GM21390 (cell line): ENCODE data around the gene FRMD3.
A peak's percentile ranks its signal among the peaks of the same experiment; 100 is the strongest.

Experiments used
- ATAC-seq: cut with Tn5 transposase; IDR thresholded peaks from one replicate; pipeline ENCODE4 v1.9.1; 2021; ENCODE audit not compliant: unreplicated experiment

FRMD3 gene

DNA sequence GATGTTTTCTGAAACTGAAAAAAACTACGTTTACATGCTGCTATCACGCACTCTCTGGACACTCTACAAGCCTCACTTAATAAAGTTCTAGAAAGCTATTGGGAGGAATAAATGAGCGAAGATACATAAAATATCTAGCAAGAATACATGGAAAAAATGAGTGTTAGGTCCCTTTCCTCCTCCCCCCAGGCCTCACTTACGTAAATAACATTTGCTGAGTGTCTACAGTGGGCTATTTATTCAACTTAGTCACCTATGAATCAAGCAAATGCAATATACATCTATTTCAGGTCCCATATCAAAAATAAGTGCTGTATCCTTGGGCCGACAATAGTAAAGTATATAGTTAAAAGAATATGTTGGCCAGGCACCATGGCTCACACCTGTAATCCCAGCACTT is 62.5 kb downstream of the FRMD3 start:
- no peak for ATAC-seq

DNA sequence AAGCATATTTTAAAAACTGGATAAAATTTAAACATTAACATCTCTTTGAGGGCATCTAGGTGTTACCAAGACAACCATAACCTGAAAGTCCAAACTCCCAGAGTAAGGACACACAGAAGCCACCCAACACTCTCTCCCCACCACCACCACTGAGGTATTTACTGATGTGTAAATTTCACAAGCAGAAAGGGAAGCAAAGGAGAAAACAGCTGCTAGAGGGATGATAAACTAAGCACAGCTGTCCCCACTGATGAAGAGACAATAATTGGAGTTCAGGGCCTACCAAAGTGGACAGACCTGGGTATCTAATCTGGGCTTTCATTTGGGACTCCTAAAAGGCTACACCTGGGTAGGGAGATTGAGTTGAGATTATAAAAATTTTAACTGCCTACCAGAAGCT is 63.6 kb downstream of the FRMD3 start:
- ATAC-seq: no peak

DNA sequence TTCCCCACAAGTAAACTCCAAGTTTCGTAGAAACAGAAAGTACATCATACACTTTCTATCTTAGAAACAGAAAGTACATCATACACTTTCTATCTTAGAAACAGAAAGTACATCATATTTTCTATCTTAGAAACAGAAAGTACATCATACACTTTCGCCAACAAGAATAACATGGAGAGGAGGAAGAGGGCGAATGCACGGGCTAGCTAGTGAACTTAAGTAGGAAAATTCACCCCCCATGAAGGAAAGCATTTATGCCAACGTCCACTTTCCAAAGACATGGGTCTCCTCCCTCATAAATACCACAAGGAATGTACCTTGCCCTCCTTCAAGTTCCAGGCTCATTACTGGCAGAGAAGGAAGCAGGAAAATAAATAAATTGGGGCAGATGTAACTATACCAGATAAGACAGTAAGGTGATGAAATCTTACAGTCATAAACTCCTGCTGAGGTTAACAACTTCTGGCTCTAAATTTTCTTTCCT is 64.7 kb downstream of the FRMD3 start:
- peak; percentile 95 for ATAC-seq

DNA sequence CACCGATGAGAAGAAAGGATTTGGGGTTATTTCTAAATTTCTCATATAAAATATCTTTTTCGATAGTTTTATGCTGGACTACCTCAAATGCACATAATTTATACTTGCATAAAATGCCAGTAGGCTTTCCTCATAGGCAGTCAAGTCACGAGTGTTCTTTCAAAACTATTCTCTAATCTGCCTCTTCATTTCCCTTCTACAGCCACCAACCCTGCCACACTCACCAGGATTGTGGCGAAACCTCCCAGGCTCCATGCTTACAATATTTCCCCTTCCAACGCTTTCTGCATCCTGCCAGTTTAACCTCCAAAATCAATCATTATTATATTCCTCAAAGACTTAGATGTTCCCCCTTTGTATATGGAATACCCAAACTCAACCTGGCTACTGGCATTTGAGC is 65.4 kb downstream of the FRMD3 start:
- ATAC-seq: no peak

DNA sequence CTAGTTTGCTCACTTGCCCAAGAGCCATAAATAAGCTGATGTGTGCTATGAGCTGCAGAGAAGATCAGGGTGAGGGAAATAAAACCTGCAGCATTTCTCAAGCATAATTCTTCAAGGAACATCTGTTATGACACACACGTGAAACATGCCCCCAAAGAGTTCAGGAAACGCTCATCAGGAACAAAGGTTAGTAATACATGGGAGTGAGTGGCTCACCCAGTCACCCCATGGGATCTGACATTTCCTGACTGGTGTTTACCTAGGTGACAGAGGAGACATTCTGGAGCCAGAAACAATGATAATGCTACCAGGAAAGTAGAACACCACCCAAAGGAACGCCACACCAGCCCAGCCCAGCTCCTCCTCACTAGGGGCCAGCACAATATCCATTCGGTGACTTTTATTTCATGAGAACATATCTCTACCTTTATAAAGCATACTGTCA is 66.0 kb downstream of the FRMD3 start:
- ATAC-seq: no peak

DNA sequence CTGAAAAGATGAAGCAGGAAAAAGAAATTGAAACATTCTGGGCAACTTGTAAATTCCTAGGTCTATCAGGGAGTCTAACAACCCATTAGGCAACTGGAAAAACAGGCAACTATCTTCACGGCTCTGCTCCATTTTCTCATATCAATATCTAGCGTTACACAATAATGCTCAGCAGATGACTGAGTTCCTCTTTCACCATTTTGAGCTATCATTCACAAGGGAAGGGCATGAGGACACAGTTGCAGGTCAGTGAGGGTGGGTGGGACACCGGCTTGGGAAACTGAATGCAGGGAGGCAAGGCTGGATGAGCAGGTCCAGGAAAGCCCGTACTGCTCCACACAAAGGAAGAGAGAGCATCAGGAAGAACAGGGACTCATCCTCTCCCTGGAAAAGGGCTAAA is 67.0 kb downstream of the FRMD3 start:
- no peak for ATAC-seq

DNA sequence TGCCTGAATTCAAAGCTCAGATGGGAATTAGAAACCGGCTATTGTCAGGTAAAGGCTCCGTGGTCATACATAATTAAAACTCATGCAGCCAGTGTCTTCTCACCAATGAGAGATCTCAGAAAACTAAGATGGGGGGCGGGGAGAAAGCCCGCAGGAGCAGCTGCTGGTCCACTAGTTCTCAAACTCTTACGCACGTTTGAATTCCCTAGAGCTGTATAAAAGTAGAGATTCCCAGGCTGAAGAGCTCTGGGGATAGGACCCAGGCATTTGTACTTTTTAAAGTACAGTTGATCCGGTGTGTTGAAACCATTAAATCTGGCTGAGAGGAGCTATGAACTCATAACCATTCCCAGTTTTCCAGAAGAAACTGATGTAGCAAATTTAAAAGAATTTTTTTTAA is 68.5 kb downstream of the FRMD3 start:
- ATAC-seq: no peak

DNA sequence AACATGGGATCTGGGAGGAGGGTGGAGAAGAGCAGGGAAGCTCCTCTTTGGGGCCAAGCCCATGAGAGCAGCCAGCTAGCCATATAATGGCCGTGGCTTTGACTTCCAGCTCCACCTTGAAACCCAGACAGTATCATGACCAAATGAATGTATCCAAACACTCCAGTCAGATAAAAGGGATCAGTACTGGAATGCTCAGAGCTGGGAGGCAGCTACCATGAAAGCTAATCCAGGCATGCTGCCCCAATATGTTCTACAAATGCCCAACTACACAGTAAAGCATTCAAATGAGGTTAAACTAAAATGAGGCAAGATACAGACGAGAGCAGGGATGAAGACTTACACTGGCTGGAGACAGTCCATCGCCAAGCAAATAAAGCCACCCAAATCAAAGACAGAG is 69.4 kb downstream of the FRMD3 start:
- ATAC-seq: no peak

DNA sequence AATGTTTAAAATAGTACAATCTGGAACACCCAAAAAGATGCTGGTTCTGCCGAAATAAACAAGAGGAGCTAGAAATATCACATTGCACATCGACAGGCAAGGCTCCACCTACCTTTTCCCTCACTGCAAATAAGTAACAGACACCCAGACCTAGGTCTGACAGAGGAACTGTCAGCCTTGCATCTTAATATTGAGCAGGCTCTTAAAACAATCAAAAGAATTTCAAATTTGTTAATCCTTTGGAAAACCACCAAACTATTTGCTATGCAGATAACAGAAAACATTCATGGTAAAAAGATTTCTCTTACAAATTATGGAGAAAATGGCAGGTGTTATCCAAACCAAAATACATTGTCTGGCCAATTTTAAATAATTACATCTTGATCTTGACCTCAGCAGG is 71.3 kb downstream of the FRMD3 start:
- no peak for ATAC-seq

DNA sequence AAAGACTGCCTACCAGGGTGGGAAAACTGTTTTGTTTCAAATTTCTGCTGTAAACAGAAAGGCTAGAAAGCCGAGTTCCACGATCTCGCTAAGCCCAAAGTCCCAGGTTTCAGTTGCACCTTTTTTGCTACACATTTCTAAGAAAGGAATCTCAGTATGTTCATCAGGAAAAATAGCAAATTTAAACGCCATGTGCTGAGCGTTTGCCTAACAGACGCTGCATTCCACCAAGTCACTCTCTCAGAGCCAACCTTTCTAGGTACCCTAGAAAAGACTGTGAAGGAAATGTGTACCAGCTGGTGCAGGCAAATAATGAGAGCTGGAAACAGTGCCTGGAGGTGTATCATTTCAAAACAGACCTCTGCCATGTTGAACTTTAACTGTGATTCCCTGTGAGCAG is 71.8 kb downstream of the FRMD3 start:
- ATAC-seq: no peak

DNA sequence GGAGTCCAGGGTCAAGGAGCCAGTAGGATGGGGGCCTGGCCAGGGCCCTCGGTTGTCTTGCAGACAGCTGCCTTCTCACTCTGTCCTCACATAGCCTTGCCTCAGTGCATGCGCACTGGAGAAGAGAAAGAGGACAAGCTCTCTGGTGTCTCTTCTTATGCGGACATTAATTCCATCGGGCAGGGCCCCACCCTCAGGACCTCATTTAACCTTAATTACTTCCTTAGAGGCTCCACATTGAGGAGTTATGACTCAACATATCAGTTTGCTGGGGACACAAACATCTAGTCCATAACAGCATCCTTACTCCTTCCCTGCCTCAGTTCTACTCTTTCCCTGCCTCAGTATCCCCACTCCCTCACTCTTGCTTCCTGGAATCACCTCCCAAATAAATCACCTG is 78.4 kb downstream of the FRMD3 start:
- no peak for ATAC-seq

DNA sequence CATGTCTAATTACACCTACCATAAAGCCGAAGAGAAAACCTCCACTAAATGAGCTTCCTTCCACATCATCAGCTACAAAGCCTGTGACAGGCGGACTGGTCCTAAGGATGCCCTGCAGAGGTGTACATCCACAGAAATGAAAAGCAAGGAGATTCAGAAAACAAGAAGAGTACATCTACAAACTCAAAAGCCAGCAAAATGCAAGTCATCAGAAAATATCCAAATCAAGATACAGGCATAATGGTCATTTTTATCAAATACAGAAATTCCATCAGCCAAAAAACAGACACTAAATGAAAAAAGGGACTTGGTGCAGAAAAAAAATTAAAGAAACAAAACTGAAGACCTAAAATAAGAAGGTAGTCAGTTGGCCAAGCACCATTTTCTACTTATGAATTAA is 79.7 kb downstream of the FRMD3 start:
- no peak for ATAC-seq

DNA sequence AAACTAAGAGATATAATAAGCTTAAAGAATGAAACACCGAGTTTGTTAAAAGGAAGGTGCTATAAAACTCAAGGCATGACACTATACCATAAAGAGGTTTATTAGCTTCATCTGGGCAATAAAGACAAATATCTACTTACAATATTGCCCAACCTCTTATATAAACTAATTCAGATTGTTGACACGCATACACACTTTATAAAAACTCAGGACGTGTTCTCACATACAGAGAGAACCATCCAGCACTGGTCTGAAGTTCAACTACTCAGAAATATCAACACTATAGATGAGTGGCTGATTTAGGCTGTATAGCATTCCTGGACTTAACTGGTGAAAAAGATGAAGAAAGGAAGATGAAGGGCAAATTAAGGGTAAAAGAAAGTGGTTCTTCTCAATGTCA is 81.2 kb downstream of the FRMD3 start:
- ATAC-seq: no peak

DNA sequence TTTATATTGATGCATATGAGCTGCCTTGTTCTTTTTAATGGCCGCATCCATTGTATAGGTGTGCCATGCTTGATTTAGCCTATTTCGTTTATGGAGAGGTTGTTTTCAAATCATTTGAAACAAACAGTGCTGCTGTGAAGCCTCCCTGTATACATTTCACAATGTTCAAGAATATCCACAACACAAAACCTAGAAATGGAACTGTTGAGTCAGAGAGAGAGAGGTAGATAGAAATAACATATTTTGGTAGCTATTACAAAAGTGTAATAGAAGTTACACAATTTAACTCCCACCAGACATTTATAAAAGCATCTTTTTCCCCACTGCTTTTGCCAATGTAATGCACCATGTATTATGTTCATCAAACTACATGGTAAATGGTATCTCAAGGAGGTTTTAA is 82.0 kb downstream of the FRMD3 start:
- ATAC-seq: no peak

DNA sequence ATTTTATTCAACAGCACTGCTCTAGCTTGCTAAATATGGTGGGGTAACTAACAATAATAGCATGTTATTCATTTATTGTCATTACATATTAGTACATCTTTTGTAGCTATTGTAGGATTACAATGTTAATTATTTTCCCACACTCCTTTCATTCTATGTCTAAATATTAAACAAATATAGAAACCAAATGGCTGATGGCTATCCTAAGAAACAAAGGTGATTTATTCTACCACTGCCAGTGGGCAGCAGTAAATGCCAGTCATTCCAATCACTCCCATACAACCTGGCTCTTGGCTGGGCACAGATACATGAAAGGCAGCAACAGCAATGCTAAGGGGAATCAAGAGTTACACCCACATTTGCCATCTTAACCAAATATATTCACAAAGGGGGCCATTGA is 84.1 kb downstream of the FRMD3 start:
- no peak for ATAC-seq

DNA sequence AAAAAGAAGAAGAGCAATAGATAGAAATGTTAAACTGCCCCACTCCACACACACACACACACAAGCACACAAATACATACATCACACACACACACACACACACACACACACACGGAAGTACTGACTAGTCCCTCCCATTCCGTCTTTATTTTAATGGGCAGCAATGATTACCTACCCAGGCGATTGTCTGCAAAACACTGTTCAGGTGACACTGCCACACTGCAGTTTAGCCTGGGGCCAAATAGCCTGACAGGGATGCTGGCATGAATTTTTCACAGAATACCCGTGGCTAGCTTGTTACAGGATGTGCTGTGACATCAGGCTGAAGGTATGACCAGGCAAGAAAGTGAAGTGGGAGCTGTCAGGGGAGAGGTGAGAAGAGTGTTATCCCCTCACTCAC is 86.9 kb downstream of the FRMD3 start:
- no peak for ATAC-seq

DNA sequence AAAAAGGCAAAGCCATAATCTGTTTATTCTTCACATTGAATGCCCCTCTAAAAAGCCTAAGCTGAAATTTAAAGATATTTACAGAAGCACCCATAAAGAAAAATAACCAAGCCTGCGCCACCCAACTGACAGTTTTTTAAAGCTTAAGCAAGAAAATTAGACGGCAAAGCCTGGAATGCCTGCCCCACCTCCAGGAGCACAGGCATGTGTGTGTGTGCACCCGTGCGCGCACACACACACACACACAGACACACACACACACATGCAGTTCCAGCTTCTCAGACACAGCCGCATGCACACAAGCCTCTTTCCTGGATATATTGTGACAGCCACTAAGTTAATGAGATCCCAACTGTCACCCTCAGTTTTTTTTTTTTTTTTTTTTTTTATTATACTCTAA is 88.2 kb downstream of the FRMD3 start:
- ATAC-seq: no peak

DNA sequence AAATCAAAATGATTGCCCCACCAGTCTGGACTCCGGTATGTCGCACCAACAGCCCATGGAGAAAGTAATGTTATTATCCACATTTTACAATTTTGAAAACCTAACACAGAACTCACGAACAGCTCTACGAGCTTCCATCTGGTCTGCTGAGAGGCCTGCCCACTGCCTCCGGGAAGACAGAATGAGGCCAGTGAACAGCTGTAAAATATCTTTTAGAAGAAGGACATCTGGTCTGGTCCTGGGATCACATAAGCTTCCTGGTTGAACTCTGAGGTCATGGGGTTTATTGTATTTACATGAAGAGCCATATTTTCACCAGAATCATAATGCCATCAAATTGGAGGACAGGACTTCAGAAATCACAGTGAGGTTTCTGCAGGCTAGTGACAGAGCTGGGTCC is 89.0 kb downstream of the FRMD3 start:
- ATAC-seq: no peak

DNA sequence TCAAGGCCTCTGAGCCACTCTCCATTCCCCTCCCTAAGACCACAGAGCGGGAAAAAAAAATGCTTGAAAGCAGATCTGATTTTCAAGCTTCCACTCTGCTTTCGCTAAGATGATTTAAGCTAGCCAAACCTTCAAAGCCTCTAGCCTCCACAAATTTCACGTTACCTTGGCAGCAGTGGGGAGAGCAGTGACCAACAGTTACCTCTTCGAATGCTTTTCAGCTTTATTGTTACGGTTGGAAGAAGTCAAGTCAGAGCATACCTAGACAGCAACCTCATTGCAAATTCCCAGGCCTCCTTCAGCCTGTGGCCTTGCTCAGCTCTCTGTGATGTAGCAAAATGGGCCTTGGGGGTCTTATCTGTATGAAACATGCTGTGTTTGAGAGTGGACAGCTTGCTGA is 89.6 kb downstream of the FRMD3 start:
- ATAC-seq: no peak

DNA sequence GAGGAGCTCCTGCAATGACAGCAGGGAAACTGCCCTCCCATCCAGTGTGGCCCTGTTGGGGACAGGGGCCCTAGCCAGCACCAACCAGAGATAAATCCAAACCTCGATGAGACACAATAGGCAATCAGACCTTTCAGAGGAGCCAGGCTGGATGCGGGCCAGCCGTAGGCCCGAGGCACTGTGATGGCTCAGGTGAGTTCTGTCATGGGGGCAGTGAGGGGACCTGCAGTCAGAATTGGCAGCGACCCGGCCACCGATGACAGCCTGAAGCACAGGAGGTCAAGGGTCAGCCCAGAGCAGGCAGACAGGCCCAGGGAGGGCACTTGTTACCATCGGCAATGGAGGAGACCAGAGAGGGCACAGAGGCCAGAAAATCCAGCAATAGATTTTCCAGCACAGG is 90.8 kb downstream of the FRMD3 start:
- ATAC-seq: no peak

DNA sequence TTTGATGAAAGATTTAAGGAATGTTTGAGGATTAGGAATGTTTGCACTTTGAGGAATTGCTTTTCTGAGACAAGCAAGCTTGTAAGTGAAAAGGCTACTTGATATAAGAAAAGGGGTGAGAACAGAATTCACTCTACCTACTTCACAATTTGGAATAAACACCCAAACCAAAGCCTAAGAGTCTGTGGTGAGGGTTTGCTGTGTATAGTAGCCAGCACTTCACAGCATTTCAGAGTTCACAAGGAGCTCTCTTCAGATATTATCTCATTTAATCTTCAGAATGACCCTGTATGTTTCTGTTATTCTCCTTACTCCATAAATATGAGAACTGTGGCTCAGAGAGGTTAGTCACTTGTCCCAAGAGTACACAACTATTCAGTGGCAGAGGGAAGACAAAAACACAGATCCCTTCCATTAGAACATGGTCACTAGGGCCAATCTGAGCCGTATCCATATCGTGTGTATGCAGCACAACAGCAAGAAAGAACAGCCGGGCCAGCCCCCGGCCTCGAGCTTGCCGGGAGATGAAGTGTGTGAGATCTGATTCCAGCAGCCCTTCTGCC is 92.4 kb downstream of the FRMD3 start:
- no peak for ATAC-seq

DNA sequence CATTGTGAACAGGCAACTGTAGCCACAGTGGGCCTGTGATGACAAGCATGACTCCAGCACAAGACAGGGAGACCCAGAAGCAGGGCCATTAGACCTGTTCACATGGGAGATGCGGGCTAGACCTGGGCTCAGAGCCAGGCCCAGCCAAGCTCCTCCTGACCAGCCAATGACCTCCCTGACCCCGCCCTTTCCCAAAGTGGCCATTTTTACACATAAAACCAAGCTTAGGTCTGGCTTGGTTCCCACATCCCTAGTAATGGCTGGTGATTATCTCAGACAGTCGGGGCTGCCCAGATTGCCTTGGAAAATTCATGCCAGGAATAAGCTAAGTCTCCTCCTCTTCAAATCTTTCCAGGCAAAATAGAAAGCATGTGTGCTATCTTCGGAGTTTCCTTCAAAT is 94.1 kb downstream of the FRMD3 start:
- ATAC-seq: no peak

DNA sequence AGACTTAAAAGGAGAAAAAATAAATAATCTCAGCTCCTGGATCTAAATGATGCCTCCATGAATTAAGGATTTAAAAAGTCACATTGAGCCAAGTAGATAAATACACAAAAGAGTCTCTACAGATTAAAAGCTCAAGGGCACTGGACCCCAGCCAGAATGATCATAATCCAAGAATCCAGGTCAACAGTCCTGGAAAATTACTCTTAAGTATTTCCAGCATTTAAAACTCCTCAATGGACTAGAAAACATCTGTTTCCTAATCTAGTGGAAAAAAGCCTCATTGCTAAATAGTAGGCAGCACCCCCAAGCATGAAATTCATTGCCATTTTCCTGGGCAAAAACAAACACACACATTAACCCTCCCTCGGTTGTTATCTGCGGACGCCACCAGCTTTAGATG is 96.8 kb downstream of the FRMD3 start:
- no peak for ATAC-seq

DNA sequence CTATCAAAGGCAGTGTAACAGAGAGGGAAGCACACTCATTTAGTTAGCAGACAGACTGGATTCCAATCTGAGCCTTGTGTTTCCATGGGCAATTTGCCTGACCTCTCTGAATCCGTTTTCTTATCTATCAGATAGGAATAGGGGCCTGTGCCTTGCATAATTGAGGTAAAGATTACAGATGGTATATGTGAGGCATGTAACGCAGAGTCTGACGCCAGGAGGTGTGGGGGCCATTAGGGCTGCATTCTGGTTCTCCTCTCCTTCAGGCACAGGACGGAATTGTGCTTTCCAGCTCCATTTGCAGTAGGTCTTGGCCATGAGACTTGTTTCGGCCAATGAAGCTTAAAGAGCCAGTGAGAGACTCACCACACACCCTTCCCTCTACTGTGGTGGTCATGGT is 97.6 kb downstream of the FRMD3 start:
- ATAC-seq: no peak
